NCI-H146 treated with DMSO at 0.1 percent for 48 hours (cell line): ENCODE measurements around the gene ATP13A3.
"Not testable (repeated sequence)": the region's sequence is repeated elsewhere in the genome, so short reads cannot be mapped to it uniquely, and the experiment has no call there.

ENCODE experiments used
- DNase-seq: peaks from one replicate; lab custom pipeline; 2025; ENCODE audit not compliant: unreplicated experiment; lab: John Stamatoyannopoulos, UW

ATP13A3 gene

DNA sequence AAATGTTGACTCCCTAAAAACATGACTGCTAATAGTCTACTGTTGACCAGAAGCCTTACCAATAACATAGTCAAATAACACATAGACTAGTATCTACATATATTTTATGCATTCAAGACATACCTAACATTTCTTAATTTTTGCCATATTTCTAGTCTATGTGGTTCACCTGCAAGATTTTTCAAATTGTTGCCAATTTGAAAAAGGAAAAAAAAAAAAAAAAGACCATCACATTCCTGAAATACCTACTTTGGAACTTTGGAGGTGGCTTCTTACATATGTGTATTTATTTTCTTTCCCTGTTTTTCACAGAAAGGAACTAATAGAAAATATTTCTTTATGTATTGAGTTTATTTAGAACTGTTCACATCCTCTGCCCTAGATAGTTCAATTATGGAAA is 13.4 kb upstream of the ATP13A3 start:
- DNase-seq: no peak

GRCh38 chr3:194499516-194499915 is 12.7 kb upstream of the ATP13A3 start:
- not testable (repeated sequence) for DNase-seq

DNA sequence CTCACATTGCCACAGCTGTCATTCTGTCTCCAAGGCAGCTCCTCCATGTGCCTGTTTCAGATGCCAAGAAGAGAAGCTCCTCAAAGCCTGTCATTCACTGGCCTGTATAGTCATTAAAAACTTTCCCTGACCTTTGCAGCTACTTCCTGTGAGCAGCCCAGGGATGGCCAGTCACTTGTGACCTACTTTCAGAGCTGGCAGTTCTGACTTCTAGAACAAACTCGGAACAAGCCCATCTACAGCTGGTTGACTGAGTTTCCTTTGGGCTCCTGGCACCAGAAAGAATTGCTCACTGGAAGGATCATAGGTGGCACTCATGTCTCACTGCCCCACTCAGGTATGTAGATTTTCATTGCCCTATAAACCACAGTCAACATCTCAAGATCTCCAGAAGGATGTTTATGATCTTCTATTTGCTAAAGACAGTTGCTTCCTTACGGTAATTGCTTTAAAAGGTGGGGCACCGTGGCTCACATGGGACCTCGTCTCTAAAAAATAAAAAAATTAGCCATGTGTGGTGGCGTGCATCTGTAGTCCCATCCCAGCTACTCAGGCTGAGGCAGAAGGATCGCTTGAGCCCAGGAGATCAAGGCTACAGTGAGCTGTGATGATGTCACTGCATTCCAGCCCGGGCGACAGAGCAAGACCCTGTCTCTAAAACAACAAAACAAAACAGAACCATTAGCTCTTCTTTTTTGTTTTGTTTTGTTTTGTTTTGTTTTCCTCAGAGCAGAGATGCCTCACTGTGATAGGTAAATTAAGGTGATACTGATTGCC is 11.2 kb upstream of the ATP13A3 start:
- DNase-seq: no peak

DNA sequence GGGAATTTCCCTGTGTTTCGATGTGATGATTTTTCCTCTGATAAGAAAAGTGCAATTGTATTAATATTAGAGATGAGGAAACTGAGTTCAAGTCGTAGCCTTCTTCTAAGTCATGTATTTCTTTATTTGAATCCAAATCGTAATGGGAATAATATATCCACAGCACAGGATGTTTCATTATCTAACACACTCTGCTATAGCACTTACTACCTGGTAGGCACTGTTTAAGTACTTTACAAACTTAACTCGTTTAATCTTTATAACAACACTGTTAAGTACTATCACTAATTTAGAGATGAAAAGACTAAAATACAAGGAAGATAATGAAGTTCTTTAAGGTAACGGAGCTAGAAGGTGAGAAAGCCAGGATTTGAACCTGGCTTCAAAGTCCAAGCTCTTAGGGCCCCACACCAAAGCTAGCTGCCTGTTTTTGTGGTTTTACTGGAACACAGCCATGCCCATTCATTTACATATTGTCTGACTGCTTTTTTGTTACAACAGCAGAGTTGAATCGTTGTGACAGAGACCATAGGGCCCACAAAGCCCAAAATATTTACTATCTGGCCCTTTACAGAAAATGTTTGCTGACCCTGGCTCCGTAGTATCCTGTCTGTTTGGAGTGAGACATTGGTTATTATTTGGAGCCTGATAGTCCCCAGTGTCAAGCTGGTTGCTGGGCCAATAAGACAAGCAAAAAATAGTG is 9.6 kb upstream of the ATP13A3 start:
- DNase-seq: no peak

DNA sequence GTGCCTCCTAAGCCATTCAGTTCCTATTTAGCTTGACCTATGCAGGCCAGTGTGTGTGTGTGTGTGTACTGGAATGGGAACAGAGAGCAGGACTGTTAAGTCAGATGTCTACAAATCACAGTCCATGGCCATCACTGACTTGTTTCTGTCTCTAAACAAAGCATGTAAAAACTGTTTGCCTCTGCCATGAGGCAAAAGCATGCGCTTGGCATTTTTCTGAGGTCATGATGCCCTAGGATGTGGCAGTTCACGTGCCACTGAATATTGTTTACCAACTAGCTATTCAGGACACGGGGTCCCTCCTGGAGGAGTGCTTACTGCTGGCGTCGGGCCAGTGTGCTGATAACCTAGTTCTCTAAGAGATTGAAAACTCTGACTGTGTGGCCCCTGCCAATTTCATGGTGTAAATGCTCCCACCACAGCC is 8.2 kb upstream of the ATP13A3 start:
- DNase-seq: no peak

DNA sequence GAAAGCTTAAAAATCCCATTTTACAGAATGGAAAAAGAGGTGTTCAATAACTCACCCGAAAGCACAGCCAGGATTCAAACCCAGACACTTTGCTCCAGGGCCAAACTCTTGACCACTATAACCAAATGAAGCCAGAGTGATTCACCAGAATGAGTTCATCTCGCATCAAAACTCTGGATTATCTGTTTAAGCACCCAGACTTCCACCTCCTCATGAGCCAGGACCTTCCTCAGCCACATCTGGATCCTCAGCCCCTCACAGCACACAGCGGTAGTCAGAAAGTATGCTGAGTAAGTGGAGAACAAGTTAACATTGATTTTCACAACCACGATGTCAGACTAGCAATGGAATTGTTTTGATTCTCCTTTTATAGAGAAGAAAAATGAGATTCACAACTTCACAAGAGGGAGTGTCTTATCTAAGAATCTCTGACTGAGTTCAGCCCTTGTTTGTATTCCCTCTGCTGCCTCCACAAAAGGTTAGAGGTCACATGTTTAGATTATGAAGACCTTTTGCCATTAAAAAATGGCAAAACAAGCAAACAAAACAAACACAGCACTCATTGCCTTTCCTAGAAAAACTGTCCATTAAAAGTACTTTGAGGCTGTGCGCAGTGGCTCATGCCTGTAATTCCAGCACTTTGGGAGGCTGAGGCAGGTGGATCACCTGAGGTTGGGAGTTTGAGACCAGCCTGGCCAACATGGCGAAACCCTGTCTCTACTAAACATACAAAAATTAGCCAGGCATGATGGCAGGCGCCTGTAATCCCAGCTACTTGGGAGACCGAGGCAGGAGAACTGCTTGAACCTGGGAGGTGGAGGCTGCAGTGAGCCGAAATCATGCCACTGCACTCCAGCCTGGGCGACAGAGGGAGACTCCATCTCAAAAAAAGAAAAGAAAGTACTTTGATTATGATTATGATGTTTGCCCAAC is 7.5 kb upstream of the ATP13A3 start:
- not testable (repeated sequence) for DNase-seq

DNA sequence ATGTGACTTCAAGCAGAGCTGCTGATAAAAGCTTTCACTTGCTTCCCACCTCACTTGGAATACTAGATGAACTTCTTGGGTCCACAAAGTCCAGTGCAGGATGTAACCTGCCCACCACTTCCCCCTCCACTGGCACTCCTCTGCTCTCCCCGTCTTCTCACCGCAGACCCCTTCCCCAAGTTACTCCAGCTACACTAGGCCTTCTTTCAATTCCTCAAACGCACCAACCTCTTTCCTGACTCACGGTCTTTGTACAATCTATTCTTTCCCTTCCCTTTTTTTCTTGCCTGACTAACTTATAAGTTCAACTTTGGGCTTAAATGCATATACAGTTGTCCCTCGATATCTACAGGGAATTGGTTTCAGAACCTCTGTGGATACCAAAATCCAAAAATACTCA is 5.2 kb upstream of the ATP13A3 start:
- DNase-seq: no peak

- DNase-seq: no peak
Observed at GRCh38 chr3:194489736-194490612, 3.2 kb upstream of the ATP13A3 start.

DNA sequence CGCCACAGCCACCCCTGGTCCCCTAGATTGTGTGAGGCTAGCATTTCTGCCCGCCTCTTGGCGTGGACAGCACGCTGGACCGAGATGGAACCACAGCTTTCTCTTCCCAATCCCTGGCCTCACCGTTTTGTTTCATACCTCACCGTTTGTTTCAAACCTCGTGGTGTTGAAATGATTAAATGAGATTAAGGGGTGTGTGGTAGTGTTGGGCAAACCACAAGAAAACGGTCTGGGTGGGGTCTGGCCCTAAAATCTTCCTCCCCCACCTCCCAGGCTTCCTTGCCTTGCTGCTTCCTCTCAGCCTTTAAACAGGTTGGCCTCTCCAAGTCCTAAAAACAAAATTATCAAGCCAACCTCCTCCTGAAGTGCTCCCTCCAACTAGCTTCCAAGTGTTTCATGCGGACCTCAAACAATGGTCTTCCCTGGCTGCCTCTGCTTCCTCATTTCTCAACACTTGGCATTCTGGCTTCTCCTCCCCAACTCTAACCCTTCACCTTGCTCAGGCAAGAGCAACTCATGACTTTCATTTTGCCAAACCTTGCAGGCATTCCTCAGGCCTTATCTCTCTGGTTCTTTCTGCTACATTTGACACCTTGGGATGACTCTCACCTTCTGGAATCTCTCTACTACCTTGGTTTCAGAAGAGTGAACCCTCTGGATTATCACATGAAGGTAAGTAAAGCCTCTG is 1.4 kb upstream of the ATP13A3 start:
- DNase-seq: no peak

- no peak for DNase-seq
Observed at GRCh38 chr3:194487289-194488054, 670 bp upstream of the ATP13A3 start.

DNA sequence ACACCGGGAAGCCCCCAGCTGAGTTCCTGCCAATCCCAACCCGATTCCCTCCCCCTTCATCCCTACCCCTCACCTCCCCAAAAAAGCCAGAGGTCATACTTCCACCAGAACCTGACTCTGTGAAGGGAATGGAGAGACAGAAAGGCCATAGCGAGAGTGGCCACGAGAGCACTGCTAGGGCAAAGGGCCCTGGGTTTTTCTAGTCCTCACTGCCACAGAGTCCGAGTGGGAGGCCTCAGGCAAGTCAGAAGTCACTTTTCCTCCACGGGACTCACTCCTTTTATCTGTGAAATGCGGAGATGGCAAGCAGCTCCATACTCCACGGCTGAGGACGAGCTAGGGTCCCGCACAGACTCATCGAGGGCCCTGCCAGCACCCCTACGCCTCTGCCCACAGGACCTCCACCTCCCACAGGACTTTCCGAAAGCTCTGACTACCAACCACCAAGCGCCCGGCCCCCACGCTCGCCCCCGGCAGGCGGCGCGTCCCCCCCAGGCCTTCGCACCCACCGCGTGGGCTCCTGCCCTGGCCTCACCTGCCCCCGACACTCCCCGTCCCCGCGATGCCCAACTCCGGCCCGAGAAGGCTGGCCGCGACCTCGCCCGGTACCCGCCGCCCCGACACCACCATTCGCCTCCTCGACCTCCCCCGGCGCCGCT is 792 bp downstream of the ATP13A3 start:
- no peak for DNase-seq

- peak; percentile 70 for DNase-seq
Observed at GRCh38 chr3:194485468-194485880, 1.3 kb downstream of the ATP13A3 start.

GRCh38 chr3:194484614-194485013 is 2.2 kb downstream of the ATP13A3 start:
- no peak for DNase-seq

DNA sequence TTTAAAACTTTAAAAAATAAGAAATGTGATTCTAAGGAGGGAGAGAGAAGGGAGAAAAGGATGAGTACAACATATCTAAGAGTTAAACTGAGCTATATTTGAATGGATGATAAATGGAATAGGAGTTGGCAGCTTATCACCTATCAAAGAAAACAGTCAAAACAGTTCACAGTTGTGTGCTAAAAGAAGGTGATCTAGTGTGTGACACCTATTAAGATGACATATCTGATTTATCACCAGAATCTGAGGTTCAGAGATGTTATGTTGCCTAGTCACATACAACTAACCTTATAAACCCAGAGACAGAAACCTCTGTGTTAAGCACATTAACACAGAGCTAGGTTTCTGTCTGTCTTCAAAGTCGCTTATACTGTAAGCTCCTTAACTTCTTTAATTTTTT is 3.0 kb downstream of the ATP13A3 start:
- DNase-seq: no peak

DNA sequence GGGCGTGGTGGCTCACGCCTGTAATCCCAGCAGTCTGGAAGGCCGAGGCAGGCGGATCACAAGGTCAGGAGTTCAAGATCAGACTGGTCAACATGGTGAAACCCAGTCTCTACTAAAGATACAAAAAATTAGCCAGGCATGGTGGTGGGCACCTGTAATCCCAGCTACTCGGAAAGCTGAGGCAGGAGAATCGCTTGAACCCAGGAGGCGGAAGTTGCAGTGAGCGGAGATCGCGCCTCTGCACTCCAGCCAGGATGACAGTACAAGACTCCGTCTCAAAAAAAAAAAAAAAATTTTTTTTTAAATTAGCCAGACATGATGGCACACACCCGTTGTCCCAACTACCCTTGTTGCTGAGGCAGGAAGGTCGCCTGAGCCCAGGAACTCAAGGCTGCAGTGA is 4.0 kb downstream of the ATP13A3 start:
- not testable (repeated sequence) for DNase-seq

DNA sequence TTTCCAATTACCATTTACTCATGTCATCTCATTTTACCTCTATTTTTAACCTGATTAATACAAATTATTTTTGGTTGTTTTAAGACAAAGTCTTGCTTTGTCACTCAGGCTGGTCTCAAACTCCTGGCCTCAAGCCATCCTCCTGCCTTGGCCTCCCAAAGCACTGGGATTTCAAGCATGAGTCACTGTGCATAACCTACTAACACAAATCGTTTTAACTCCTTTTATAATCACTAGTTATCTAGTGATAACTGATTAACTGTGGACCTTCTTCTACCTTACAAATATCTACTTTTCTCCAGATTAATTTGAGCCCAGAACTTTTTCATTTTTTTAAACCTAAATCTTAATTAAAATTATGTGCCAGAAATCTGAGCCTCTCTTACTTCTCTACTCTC is 4.6 kb downstream of the ATP13A3 start:
- no peak for DNase-seq

- DNase-seq: no peak
Observed at GRCh38 chr3:194481525-194482195, 5.1 kb downstream of the ATP13A3 start.

DNA sequence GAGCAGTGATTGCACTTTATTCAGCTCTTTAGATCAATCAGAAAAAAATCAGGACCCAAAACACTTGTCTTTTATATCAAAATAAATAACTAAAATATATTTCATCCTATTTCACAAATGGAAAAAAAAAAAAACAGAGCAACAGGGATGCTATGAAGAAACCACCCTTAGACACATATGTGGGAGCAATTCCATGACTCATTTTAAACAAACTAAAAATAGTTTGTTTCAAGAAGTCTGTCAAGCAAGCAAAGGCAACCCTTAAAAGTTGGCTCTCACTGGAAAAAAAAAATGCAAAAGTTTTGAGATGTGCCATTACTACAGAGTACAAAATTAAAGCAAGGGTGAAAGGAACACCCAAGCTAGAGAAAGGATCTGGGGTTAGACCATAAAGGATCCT is 5.7 kb downstream of the ATP13A3 start:
- DNase-seq: no peak
